ENCODE results near the gene DUS1L.

The DUS1L gene

GRCh38 chr17:82108038-82108437, 42.4 kb upstream of the DUS1L start:
- Histone ChIP-seq H3K9me3 (ENCODE audit: control insufficient read depth, low read length) (no peaks in the 10 kb centered on the region), H3K27me3 (replicated peaks; ENCODE audit: control insufficient read depth, insufficient read depth, low read length, poor library complexity, severe bottlenecking) (no peaks in the 10 kb centered on the region), H3K4me3 (ENCODE audit: insufficient read depth, low read depth, low read length, poor library complexity, severe bottlenecking) (no peak overlapping the region), H3K36me3 (ENCODE audit: control insufficient read depth, insufficient read depth, low read length) (no peaks in the 10 kb centered on the region), H3K27ac (ENCODE audit: insufficient read depth, low read length, poor library complexity, severe bottlenecking) (no peak overlapping the region), H3K4me1 (ENCODE audit: control insufficient read depth, insufficient read depth, low read length, poor library complexity, severe bottlenecking) (peaks cover 27% of the 10 kb centered on the region)
- DNase-seq = no peak

- no peak for DNase-seq
- H3K36me3 ChIP-seq (ENCODE audit: control insufficient read depth, insufficient read depth, low read length) = no peaks in the 10 kb centered on the region
- no peaks in the 10 kb centered on the region for H3K27me3 ChIP-seq (replicated peaks; ENCODE audit: control insufficient read depth, insufficient read depth, low read length, poor library complexity, severe bottlenecking)
- peak overlapping the region; percentile 76 for H3K27ac ChIP-seq (ENCODE audit: insufficient read depth, low read length, poor library complexity, severe bottlenecking)
- no peaks in the 10 kb centered on the region for H3K9me3 ChIP-seq (ENCODE audit: control insufficient read depth, low read length)
- peaks cover 27% of the 10 kb centered on the region for H3K4me1 ChIP-seq (ENCODE audit: control insufficient read depth, insufficient read depth, low read length, poor library complexity, severe bottlenecking)
- H3K4me3 ChIP-seq (ENCODE audit: insufficient read depth, low read depth, low read length, poor library complexity, severe bottlenecking) = peak overlapping the region; percentile 64
Observed at GRCh38 chr17:82107341-82107860, 41.8 kb upstream of the DUS1L start.

- no peak for DNase-seq
- H3K27me3 ChIP-seq (replicated peaks; ENCODE audit: control insufficient read depth, insufficient read depth, low read length, poor library complexity, severe bottlenecking) = no peaks in the 10 kb centered on the region
- H3K4me1 ChIP-seq (ENCODE audit: control insufficient read depth, insufficient read depth, low read length, poor library complexity, severe bottlenecking) = peaks cover 27% of the 10 kb centered on the region
- no peaks in the 10 kb centered on the region for H3K36me3 ChIP-seq (ENCODE audit: control insufficient read depth, insufficient read depth, low read length)
- peak overlapping the region; percentile 64 for H3K4me3 ChIP-seq (ENCODE audit: insufficient read depth, low read depth, low read length, poor library complexity, severe bottlenecking)
- H3K27ac ChIP-seq (ENCODE audit: insufficient read depth, low read length, poor library complexity, severe bottlenecking) = peak overlapping the region; percentile 76
- H3K9me3 ChIP-seq (ENCODE audit: control insufficient read depth, low read length) = no peaks in the 10 kb centered on the region
Observed at GRCh38 chr17:82106688-82107305, 41.2 kb upstream of the DUS1L start.

GRCh38 chr17:82105882-82106687, 40.5 kb upstream of the DUS1L start:
- peaks cover 27% of the 10 kb centered on the region for H3K4me1 ChIP-seq (ENCODE audit: control insufficient read depth, insufficient read depth, low read length, poor library complexity, severe bottlenecking)
- H3K4me3 ChIP-seq (ENCODE audit: insufficient read depth, low read depth, low read length, poor library complexity, severe bottlenecking) = peak overlapping the region; percentile 64
- no peaks in the 10 kb centered on the region for H3K27me3 ChIP-seq (replicated peaks; ENCODE audit: control insufficient read depth, insufficient read depth, low read length, poor library complexity, severe bottlenecking)
- peak; percentile 27 to 48 (median 33) for DNase-seq
- H3K36me3 ChIP-seq (ENCODE audit: control insufficient read depth, insufficient read depth, low read length) = no peaks in the 10 kb centered on the region
- no peaks in the 10 kb centered on the region for H3K9me3 ChIP-seq (ENCODE audit: control insufficient read depth, low read length)
- H3K27ac ChIP-seq (ENCODE audit: insufficient read depth, low read length, poor library complexity, severe bottlenecking) = peak overlapping the region; percentile 76

GRCh38 chr17:82105417-82105881, 39.8 kb upstream of the DUS1L start:
- Histone ChIP-seq H3K4me3 (ENCODE audit: insufficient read depth, low read depth, low read length, poor library complexity, severe bottlenecking) (peak overlapping the region; percentile 64), H3K27ac (ENCODE audit: insufficient read depth, low read length, poor library complexity, severe bottlenecking) (peak overlapping the region; percentile 76), H3K4me1 (ENCODE audit: control insufficient read depth, insufficient read depth, low read length, poor library complexity, severe bottlenecking) (peaks cover 27% of the 10 kb centered on the region), H3K36me3 (ENCODE audit: control insufficient read depth, insufficient read depth, low read length) (no peaks in the 10 kb centered on the region), H3K9me3 (ENCODE audit: control insufficient read depth, low read length) (no peaks in the 10 kb centered on the region), H3K27me3 (replicated peaks; ENCODE audit: control insufficient read depth, insufficient read depth, low read length, poor library complexity, severe bottlenecking) (no peaks in the 10 kb centered on the region)
- DNase-seq = no peak

- H3K27me3 ChIP-seq (replicated peaks; ENCODE audit: control insufficient read depth, insufficient read depth, low read length, poor library complexity, severe bottlenecking) = no peaks in the 10 kb centered on the region
- no peaks in the 10 kb centered on the region for H3K9me3 ChIP-seq (ENCODE audit: control insufficient read depth, low read length)
- H3K36me3 ChIP-seq (ENCODE audit: control insufficient read depth, insufficient read depth, low read length) = no peaks in the 10 kb centered on the region
- no peak overlapping the region for H3K4me3 ChIP-seq (ENCODE audit: insufficient read depth, low read depth, low read length, poor library complexity, severe bottlenecking)
- no peak overlapping the region for H3K27ac ChIP-seq (ENCODE audit: insufficient read depth, low read length, poor library complexity, severe bottlenecking)
- H3K4me1 ChIP-seq (ENCODE audit: control insufficient read depth, insufficient read depth, low read length, poor library complexity, severe bottlenecking) = peaks cover 27% of the 10 kb centered on the region
- no peak for DNase-seq
Observed at GRCh38 chr17:82104797-82105416, 39.3 kb upstream of the DUS1L start.

- Histone ChIP-seq H3K27me3 (replicated peaks; ENCODE audit: control insufficient read depth, insufficient read depth, low read length, poor library complexity, severe bottlenecking) (no peaks in the 10 kb centered on the region), H3K27ac (ENCODE audit: insufficient read depth, low read length, poor library complexity, severe bottlenecking) (no peak overlapping the region), H3K4me1 (ENCODE audit: control insufficient read depth, insufficient read depth, low read length, poor library complexity, severe bottlenecking) (peaks cover 36% of the 10 kb centered on the region), H3K9me3 (ENCODE audit: control insufficient read depth, low read length) (no peaks in the 10 kb centered on the region), H3K4me3 (ENCODE audit: insufficient read depth, low read depth, low read length, poor library complexity, severe bottlenecking) (no peak overlapping the region), H3K36me3 (ENCODE audit: control insufficient read depth, insufficient read depth, low read length) (no peaks in the 10 kb centered on the region)
- no peak for DNase-seq
Observed at GRCh38 chr17:82103553-82104451, 38.2 kb upstream of the DUS1L start.

GRCh38 chr17:82101767-82102679, 36.4 kb upstream of the DUS1L start:
- no peak for DNase-seq
- Histone ChIP-seq H3K27me3 (replicated peaks; ENCODE audit: control insufficient read depth, insufficient read depth, low read length, poor library complexity, severe bottlenecking) (no peaks in the 10 kb centered on the region), H3K4me1 (ENCODE audit: control insufficient read depth, insufficient read depth, low read length, poor library complexity, severe bottlenecking) (peaks cover 31% of the 10 kb centered on the region), H3K27ac (ENCODE audit: insufficient read depth, low read length, poor library complexity, severe bottlenecking) (no peak overlapping the region), H3K36me3 (ENCODE audit: control insufficient read depth, insufficient read depth, low read length) (no peaks in the 10 kb centered on the region), H3K9me3 (ENCODE audit: control insufficient read depth, low read length) (no peaks in the 10 kb centered on the region), H3K4me3 (ENCODE audit: insufficient read depth, low read depth, low read length, poor library complexity, severe bottlenecking) (no peak overlapping the region)

- Histone ChIP-seq H3K36me3 (ENCODE audit: control insufficient read depth, insufficient read depth, low read length) (no peaks in the 10 kb centered on the region), H3K4me1 (ENCODE audit: control insufficient read depth, insufficient read depth, low read length, poor library complexity, severe bottlenecking) (peaks cover 29% of the 10 kb centered on the region), H3K27ac (ENCODE audit: insufficient read depth, low read length, poor library complexity, severe bottlenecking) (no peak overlapping the region), H3K4me3 (ENCODE audit: insufficient read depth, low read depth, low read length, poor library complexity, severe bottlenecking) (no peak overlapping the region), H3K27me3 (replicated peaks; ENCODE audit: control insufficient read depth, insufficient read depth, low read length, poor library complexity, severe bottlenecking) (no peaks in the 10 kb centered on the region), H3K9me3 (ENCODE audit: control insufficient read depth, low read length) (no peaks in the 10 kb centered on the region)
- no peak for DNase-seq
Observed at GRCh38 chr17:82101301-82101715, 35.7 kb upstream of the DUS1L start.

Measured in effector memory CD4-positive, alpha-beta T cell (primary cell).